DND-41 (cell line): ENCODE data around the gene CREG2.

Experiments
- CTCF ChIP-seq: IDR thresholded peaks from 2 replicates; pipeline ENCODE4 v1.5.1; 2012; ENCODE audit warnings: borderline replicate concordance, low read length, moderate library complexity, mild to moderate bottlenecking; ENCODE audit not compliant: poor library complexity, severe bottlenecking; ENCODE audit errors: extremely low read depth
- EZH2 ChIP-seq: IDR thresholded peaks from 3 replicates; pipeline ENCODE4 v1.6.1; 2012; ENCODE audit warnings: borderline replicate concordance, low read depth, mild to moderate bottlenecking, moderate library complexity, low read length, inconsistent platforms; ENCODE audit not compliant: severe bottlenecking

GRCh38 chr2:101356521-101356920 lies 30.8 kb downstream of the CREG2 start:
- TF ChIP-seq CTCF (no peak), EZH2 (no peak)
